Keratinocyte (primary cell): ENCODE data around the gene SEC24A. TPM values are rescaled to one million over a fixed set of nuclear protein-coding genes. Genes with fewer than 3 reads are reported as not detected.

Source experiments
- DNase-seq: peaks from one replicate; pipeline ENCODE4 v3.0.0-alpha.2; 2011; ENCODE audit warnings: low read depth, missing footprints, low spot score
- FAIRE-seq: peaks from 2 replicates; lab custom pipeline; 2011; peaks lifted over from hg19 to GRCh38; lab: Jason Lieb, UNC
- H2AFZ ChIP-seq: 2 replicates; pipeline ENCODE4 v1.6.0; 2012; ENCODE audit warnings: low read length, control low read depth, inconsistent platforms; ENCODE audit not compliant: control insufficient read depth
- H3K27ac ChIP-seq: 2 replicates; pipeline ENCODE4 v1.5.1; 2011; ENCODE audit warnings: low read length; ENCODE audit not compliant: control insufficient read depth, insufficient read depth
- H3K27me3 ChIP-seq: 3 replicates; pipeline ENCODE4 v1.6.0; 2011; ENCODE audit warnings: low read length; ENCODE audit not compliant: control insufficient read depth, insufficient read depth; ENCODE audit errors: extremely low read depth
- H3K36me3 ChIP-seq, 2 experiments: 2 replicates in 1 of 2; 3 replicates in 1 of 2; pipeline ENCODE4 v1.5.1; 2011; ENCODE audit warnings: low read length in 2 of 2, mild to moderate bottlenecking in 1 of 2; ENCODE audit not compliant: control insufficient read depth in 2 of 2, insufficient read depth in 2 of 2; ENCODE audit errors: extremely low read depth in 1 of 2
- H3K4me1 ChIP-seq: 3 replicates; pipeline ENCODE4 v1.5.1; 2011; ENCODE audit warnings: low read length; ENCODE audit not compliant: control insufficient read depth, insufficient read depth; ENCODE audit errors: extremely low read depth
- H3K4me2 ChIP-seq: 3 replicates; pipeline ENCODE4 v1.6.0; 2011; ENCODE audit warnings: low read depth, low read length; ENCODE audit not compliant: control insufficient read depth, insufficient read depth; ENCODE audit errors: extremely low read depth
- H3K4me3 ChIP-seq, 3 experiments: fragments of 200-600 bp in 1 of 3; sonication (generic) in 1 of 3; 2 replicates in 2 of 3; 3 replicates in 1 of 3; pipeline ENCODE4 v1.5.1; 2011 to 2016; ENCODE audit warnings: low read length in 3 of 3, mild to moderate bottlenecking in 3 of 3, control low read depth in 2 of 3, inconsistent platforms in 1 of 3, low read depth in 1 of 3, mixed read lengths in 1 of 3, mixed run types in 1 of 3, moderate library complexity in 1 of 3; ENCODE audit not compliant: control insufficient read depth in 2 of 3, insufficient read depth in 2 of 3; ENCODE audit errors: extremely low read depth in 1 of 3
- H3K79me2 ChIP-seq: 2 replicates; pipeline ENCODE4 v1.6.0; 2012; ENCODE audit warnings: low read length; ENCODE audit not compliant: control insufficient read depth, insufficient read depth
- H3K9ac ChIP-seq: 3 replicates; pipeline ENCODE4 v1.6.0; 2011; ENCODE audit warnings: low read length; ENCODE audit not compliant: control insufficient read depth, insufficient read depth; ENCODE audit errors: extremely low read depth
- H3K9me1 ChIP-seq: 3 replicates; pipeline ENCODE4 v1.6.0; 2011; ENCODE audit warnings: low read length; ENCODE audit not compliant: control insufficient read depth, insufficient read depth; ENCODE audit errors: extremely low read depth
- H3K9me3 ChIP-seq: 2 replicates; pipeline ENCODE4 v1.5.1; 2012; ENCODE audit warnings: low read depth, low read length; ENCODE audit not compliant: control insufficient read depth
- H4K20me1 ChIP-seq: 3 replicates; pipeline ENCODE4 v1.6.0; 2011; ENCODE audit warnings: low read length; ENCODE audit not compliant: control insufficient read depth, insufficient read depth; ENCODE audit errors: extremely low read depth
- CTCF ChIP-seq, 3 experiments: IDR thresholded peaks in 1 of 3; conservative IDR thresholded peaks in 1 of 3; optimal IDR thresholded peaks in 1 of 3; 2 replicates in 2 of 3; 3 replicates in 1 of 3; pipeline versions ENCODE3 to v1.5.1; 2011; ENCODE audit warnings: low read length in 3 of 3, mild to moderate bottlenecking in 3 of 3, moderate library complexity in 2 of 3, control low read depth in 1 of 3, inconsistent platforms in 1 of 3; ENCODE audit not compliant: insufficient read depth in 2 of 3; ENCODE audit errors: extremely low read depth in 1 of 3
- EZH2 ChIP-seq: IDR thresholded peaks from one replicate; pipeline ENCODE4 v1.6.1; 2012; ENCODE audit warnings: inconsistent platforms, mild to moderate bottlenecking, low read length, moderate library complexity
- dilution Hi-C: fragments of 300-500 bp; cut with MboI; formaldehyde crosslinking; loops from one replicate; pipeline ENCODE4 v1.7.0; 2020; ENCODE audit warnings: low sequenced_read_pairs; ENCODE audit not compliant: extremely low pct_ligation_motif_present
- polyA plus RNA-seq, 5 experiments: library from polyadenylated mRNA; depleted of rRNA in 3 of 5; stranded (reverse) in 3 of 5; stranded (forward) in 1 of 5; unstranded in 1 of 5; fragments of >200 nt; gene quantifications; 1 replicate in 1 of 5; 2 replicates in 3 of 5; 3 replicates in 1 of 5; pipeline versions ENCODE4 v1.2.1 to v1.2.3, GENCODE V29; 2011 to 2012; ENCODE audit warnings: missing spikeins in 2 of 5, low read depth in 1 of 5, low replicate concordance in 1 of 5

Gene SEC24A
- polyA plus RNA-seq, 1 donor (not counting 4 experiments of a cell fraction or from before 2014, with no cell fraction given): 18.3 TPM

GRCh38 chr5:134600600-134600999 is 48.0 kb upstream of the SEC24A start:
- H3K9me1 ChIP-seq: no peaks in the 10 kb centered on the region
- no peaks in the 10 kb centered on the region for H4K20me1 ChIP-seq
- FAIRE-seq: no peak
- H3K27ac ChIP-seq: no peak overlapping the region
- no peaks in the 10 kb centered on the region for H3K79me2 ChIP-seq
- H3K36me3 ChIP-seq: peaks cover 0 to 1% of the 10 kb centered on the region in 2 experiments
- H3K4me1 ChIP-seq: peaks cover 2% of the 10 kb centered on the region
- no peaks in the 10 kb centered on the region for H3K9me3 ChIP-seq
- H3K4me3 ChIP-seq: no peak overlapping the region
- no peak overlapping the region for H2AFZ ChIP-seq
- dilution Hi-C loops: no loop called here
- H3K9ac ChIP-seq: no peak overlapping the region
- TF ChIP-seq EZH2 (no peak), CTCF (optimal IDR thresholded peaks at IDR 0.05 in 1 of 3, IDR thresholded peaks at IDR 0.05 in 1 of 3, conservative IDR thresholded peaks at IDR 0.05 in 1 of 3; ENCODE audit: extremely low read depth in 1 of 3, insufficient read depth in 2 of 3, low read length in 3 of 3) (no peak)
- H3K27me3 ChIP-seq: no peaks in the 10 kb centered on the region
- H3K4me2 ChIP-seq: no peak overlapping the region
- DNase-seq: no peak

- peaks cover 2% of the 10 kb centered on the region for H3K4me1 ChIP-seq
- no peak overlapping the region for H3K27ac ChIP-seq
- DNase-seq (no peak), FAIRE-seq (no peak)
- no peaks in the 10 kb centered on the region for H3K9me3 ChIP-seq
- dilution Hi-C loops: no loop called here
- H3K4me2 ChIP-seq: no peak overlapping the region
- H2AFZ ChIP-seq: no peak overlapping the region
- H3K79me2 ChIP-seq: no peaks in the 10 kb centered on the region
- no peaks in the 10 kb centered on the region for H3K9me1 ChIP-seq
- TF ChIP-seq EZH2: no peak
- no peak for TF ChIP-seq CTCF (optimal IDR thresholded peaks at IDR 0.05 in 1 of 3, IDR thresholded peaks at IDR 0.05 in 1 of 3, conservative IDR thresholded peaks at IDR 0.05 in 1 of 3; ENCODE audit: extremely low read depth in 1 of 3, insufficient read depth in 2 of 3, low read length in 3 of 3)
- no peak overlapping the region for H3K4me3 ChIP-seq
- H3K9ac ChIP-seq: no peak overlapping the region
- H3K36me3 ChIP-seq: peaks cover 4 to 8% of the 10 kb centered on the region in 2 experiments
- no peaks in the 10 kb centered on the region for H4K20me1 ChIP-seq
- H3K27me3 ChIP-seq: no peaks in the 10 kb centered on the region
These were observed 45.5 kb upstream of the SEC24A start for GRCh38 chr5:134603059-134603458.
